AG04450 (cell line): ENCODE data around the gene IP6K3. TPM values are rescaled to one million over a fixed set of nuclear protein-coding genes. Genes with fewer than 3 reads are reported as not detected.

Experiments
- CTCF ChIA-PET: fragments of 300-600, 350-600 bp; formaldehyde crosslinking; extraction: SDS; loops from one replicate; lab custom pipeline; 2022; ENCODE audit warnings: antibody characterized with exemption, inconsistent platforms; lab: Charles Lee
- POLR2A ChIA-PET: fragments of 350-600 bp; formaldehyde crosslinking; extraction: SDS; loops from one replicate; lab custom pipeline; 2021; ENCODE audit warnings: antibody characterized with exemption, inconsistent platforms; lab: Yijun Ruan, JAX
- DNase-seq: peaks from one replicate; pipeline ENCODE4 v3.0.0-alpha.2; 2011; ENCODE audit warnings: low read depth, low spot score
- H3K27ac ChIP-seq: one replicate; pipeline ENCODE4 v1.5.1; 2012; ENCODE audit warnings: low read depth, low read length, control low read depth
- H3K27me3 ChIP-seq: one replicate; pipeline ENCODE4 v1.6.0; 2012; ENCODE audit warnings: low read length; ENCODE audit not compliant: control insufficient read depth, insufficient read depth
- H3K4me3 ChIP-seq: 2 replicates; pipeline ENCODE4 v1.5.1; 2011; ENCODE audit warnings: mild to moderate bottlenecking, low read depth, low read length, control low read depth
- H3K9me3 ChIP-seq: 2 replicates; pipeline ENCODE4 v1.5.1; 2012; ENCODE audit warnings: low read length; ENCODE audit not compliant: control insufficient read depth, insufficient read depth
- polyA plus RNA-seq: library from polyadenylated mRNA; depleted of rRNA; stranded (reverse); fragments of >200 nt; gene quantifications from 2 replicates; pipeline ENCODE4 v1.2.3, GENCODE V29; 2011
- TF ChIP-seq, protein P1 (sequence below): IDR thresholded peaks from 2 replicates; pipeline ENCODE4 v1.5.1; 2011; ENCODE audit warnings: low read depth, low read length, control low read depth, inconsistent platforms

Gene IP6K3
- polyA plus RNA-seq, 1 experiment, result 1.1 TPM

DNA sequence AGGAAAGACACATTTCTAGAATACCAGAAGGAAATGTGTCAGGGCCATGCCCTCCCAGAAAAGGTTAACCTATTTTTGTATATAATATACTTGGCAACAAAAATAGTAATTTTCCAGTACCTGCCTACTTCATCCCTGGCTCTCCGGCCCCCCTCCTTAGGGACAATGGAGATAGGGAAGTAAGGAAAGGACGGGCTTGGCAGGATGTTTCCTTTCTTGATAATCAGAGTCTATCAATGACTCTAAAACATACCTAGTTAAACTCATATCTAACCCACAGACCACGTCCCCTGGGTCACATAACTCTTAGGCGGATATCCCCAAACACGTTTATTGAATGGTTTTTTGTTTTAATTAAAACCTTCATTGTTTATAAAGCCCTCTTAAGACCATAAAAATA lies 47.0 kb downstream of the IP6K3 start:
- no peaks in the 10 kb centered on the region; the same call in 1 of the 2 replicates for H3K9me3 ChIP-seq
- ChIA-PET CTCF (interaction anchor here (0.8 to 3.9 kb wide), 8 partner anchors 9 to 115 kb away, joined by 3 to 38 read pairs (median 12); partner anchors contain the start of gene UQCC2), POLR2A (no interaction called here)
- H3K4me3 ChIP-seq, result no peak overlapping the region
- no peak for DNase-seq
- H3K27ac ChIP-seq, result no peak overlapping the region
- TF ChIP-seq, protein P1, sequence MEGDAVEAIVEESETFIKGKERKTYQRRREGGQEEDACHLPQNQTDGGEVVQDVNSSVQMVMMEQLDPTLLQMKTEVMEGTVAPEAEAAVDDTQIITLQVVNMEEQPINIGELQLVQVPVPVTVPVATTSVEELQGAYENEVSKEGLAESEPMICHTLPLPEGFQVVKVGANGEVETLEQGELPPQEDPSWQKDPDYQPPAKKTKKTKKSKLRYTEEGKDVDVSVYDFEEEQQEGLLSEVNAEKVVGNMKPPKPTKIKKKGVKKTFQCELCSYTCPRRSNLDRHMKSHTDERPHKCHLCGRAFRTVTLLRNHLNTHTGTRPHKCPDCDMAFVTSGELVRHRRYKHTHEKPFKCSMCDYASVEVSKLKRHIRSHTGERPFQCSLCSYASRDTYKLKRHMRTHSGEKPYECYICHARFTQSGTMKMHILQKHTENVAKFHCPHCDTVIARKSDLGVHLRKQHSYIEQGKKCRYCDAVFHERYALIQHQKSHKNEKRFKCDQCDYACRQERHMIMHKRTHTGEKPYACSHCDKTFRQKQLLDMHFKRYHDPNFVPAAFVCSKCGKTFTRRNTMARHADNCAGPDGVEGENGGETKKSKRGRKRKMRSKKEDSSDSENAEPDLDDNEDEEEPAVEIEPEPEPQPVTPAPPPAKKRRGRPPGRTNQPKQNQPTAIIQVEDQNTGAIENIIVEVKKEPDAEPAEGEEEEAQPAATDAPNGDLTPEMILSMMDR, result no peak
- H3K27me3 ChIP-seq, result no peaks in the 10 kb centered on the region

DNA sequence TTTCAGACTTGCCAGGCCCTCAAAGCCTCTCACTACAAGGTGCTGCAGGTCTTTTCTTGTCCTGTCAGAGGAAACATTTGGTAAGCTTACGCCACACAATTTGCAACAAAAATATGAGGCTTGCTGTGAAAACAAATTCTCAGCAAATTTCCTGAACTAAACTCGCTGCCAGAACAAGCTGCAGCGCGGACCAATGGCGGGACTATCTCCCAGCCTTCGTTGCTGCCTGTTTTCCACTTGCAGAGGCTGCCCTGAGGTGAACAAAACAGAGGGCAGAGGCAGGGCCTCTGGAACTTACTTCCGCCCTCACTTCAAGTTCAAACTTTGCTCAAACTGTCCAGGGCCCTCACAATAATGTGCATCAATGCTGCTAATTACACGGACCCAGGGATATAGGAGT lies 47.6 kb downstream of the IP6K3 start:
- DNase-seq, result no peak
- H3K27me3 ChIP-seq, result no peaks in the 10 kb centered on the region
- H3K4me3 ChIP-seq, result no peak overlapping the region
- CTCF ChIA-PET, result interaction anchor here (1.3 kb wide), 1 partner anchor 109 kb away, joined by 6 read pairs; no protein-coding TSS in a partner anchor
- H3K9me3 ChIP-seq, result no peaks in the 10 kb centered on the region; the same call in 1 of the 2 replicates
- POLR2A ChIA-PET, result no interaction called here
- TF ChIP-seq, protein P1, result no peak
- no peak overlapping the region for H3K27ac ChIP-seq

DNA sequence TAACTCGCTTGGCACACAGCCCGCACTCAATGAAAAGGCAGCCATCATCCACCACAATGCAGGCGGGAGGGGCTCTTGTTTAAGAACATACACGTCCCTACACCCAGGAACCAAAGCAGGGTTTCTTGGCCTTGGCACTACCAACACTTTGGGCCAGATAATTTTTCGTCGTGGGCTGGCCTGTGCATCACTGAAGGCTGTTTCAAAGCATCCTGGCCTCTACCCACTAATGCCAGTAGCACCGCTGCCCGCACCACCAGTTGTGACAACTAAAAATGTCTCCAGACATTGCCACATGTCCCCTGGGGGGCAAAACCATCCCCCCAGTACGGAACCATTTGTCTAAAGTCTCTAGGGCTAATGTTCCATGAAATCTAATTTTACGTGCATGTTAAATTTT lies 48.2 kb downstream of the IP6K3 start:
- H3K9me3 ChIP-seq, result no peaks in the 10 kb centered on the region; the same call in 1 of the 2 replicates
- no peak overlapping the region for H3K27ac ChIP-seq
- H3K4me3 ChIP-seq, result no peak overlapping the region
- ChIA-PET POLR2A (no interaction called here), CTCF (interaction anchor here (1.3 kb wide), 1 partner anchor 108 kb away, joined by 6 read pairs; no protein-coding TSS in a partner anchor)
- TF ChIP-seq, protein P1, result no peak
- no peaks in the 10 kb centered on the region for H3K27me3 ChIP-seq
- no peak for DNase-seq

DNA sequence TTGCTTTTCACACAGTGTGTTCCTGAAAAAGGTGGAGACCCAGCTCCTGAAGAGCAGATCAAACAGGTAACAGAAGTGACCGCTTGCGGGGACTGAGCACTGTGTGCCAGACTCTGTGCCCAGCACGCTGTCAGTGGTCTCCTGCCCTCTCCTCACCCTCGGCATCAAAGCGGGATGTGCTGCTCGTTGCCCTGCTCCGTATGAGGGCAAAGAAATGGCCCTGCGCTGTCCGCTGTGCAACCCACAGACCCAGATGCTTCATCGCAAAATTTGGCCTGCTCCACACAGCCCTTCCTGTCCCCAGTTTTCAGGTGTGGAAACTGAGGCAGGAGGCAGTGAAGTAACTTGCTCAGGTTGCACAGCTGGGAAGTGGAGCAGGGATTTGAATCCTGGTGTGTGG lies 48.9 kb downstream of the IP6K3 start:
- DNase-seq, result no peak
- Histone ChIP-seq H3K9me3 (no peaks in the 10 kb centered on the region; the same call in 1 of the 2 replicates), H3K27me3 (no peaks in the 10 kb centered on the region), H3K27ac (no peak overlapping the region), H3K4me3 (no peak overlapping the region)
- TF ChIP-seq, protein P1, result no peak
- ChIA-PET POLR2A (no interaction called here), CTCF (interaction anchor here (0.8 to 2.0 kb wide), 6 partner anchors 14 to 119 kb away, joined by 3 to 17 read pairs (median 4); partner anchors contain the start of gene UQCC2)
